H1 (cell line): ENCODE data around the gene KCNMB1. TPM values are rescaled to one million over a fixed set of nuclear protein-coding genes. Genes with fewer than 3 reads are reported as not detected.

ENCODE experiments used
- RFX5 ChIP-seq: IDR thresholded peaks from 2 replicates; pipeline ENCODE4 v1.6.1; 2011; ENCODE audit warnings: low read depth, low read length, improper control_type of control experiment, borderline replicate concordance
- SP4 ChIP-seq: IDR thresholded peaks from 2 replicates; pipeline ENCODE4 v1.6.1; 2012; ENCODE audit warnings: low read length, inconsistent platforms
- TAF1 ChIP-seq: IDR thresholded peaks from 2 replicates; pipeline ENCODE4 v1.6.1; 2011; ENCODE audit warnings: mild to moderate bottlenecking, low read depth, low read length
- TCF12 ChIP-seq: IDR thresholded peaks from 2 replicates; pipeline ENCODE4 v1.6.1; 2011; ENCODE audit warnings: low read depth, mild to moderate bottlenecking, low read length
- USF2 ChIP-seq: IDR thresholded peaks from 2 replicates; pipeline ENCODE4 v1.6.1; 2011; ENCODE audit warnings: low read length, improper control_type of control experiment
- polyA plus RNA-seq, 7 experiments: library from polyadenylated mRNA; depleted of rRNA in 3 of 7; stranded (reverse) in 5 of 7; unstranded in 2 of 7; fragments of >200 nt in 5 of 7; fragments of 200-250 nt in 2 of 7; gene quantifications; 1 replicate in 5 of 7; 2 replicates in 1 of 7; 4 replicates in 1 of 7; pipeline versions ENCODE4 v1.2.1 to v1.2.3, GENCODE V29; 2011 to 2013; ENCODE audit warnings: missing spikeins in 2 of 7, mixed read lengths in 2 of 7
- total RNA-seq: library from RNA; stranded (reverse); fragmentation: NEBNext Ultra II Directional; extraction: Animal tissue kit (Norgen Biotek cat#: 25700); gene quantifications from 2 replicates; pipeline ENCODE4 v1.2.1, GENCODE V29; 2021
- TF ChIP-seq, protein P1 (sequence below): IDR thresholded peaks from 2 replicates; pipeline ENCODE4 v1.6.1; 2011; ENCODE audit warnings: low read depth, mild to moderate bottlenecking, low read length; ENCODE audit not compliant: insufficient read depth

The KCNMB1 gene
- total and polyA plus RNA-seq, 2 of the 8 experiments (the other 6 are each of a cell fraction or from before 2014, with no cell fraction given) = 0.08 to 0.19 TPM

GRCh38 chr5:170430866-170431437, 41.8 kb upstream of the KCNMB1 start (continued):
- TF ChIP-seq, protein P1, sequence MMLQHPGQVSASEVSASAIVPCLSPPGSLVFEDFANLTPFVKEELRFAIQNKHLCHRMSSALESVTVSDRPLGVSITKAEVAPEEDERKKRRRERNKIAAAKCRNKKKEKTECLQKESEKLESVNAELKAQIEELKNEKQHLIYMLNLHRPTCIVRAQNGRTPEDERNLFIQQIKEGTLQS = no peak
- TF ChIP-seq TAF1 (no peak), RFX5 (no peak), SP4 (no peak), USF2 (no peak), TCF12 (no peak)
